NCI-H2107 treated with DMSO at 0.1 percent for 48 hours (cell line): ENCODE results near the gene PRRG2.
"Not testable (repeated sequence)": the region's sequence is repeated elsewhere in the genome, so short reads cannot be mapped to it uniquely, and the experiment has no call there.

ENCODE experiments used
- DNase-seq: peaks from one replicate; lab custom pipeline; 2025; ENCODE audit not compliant: unreplicated experiment; lab: John Stamatoyannopoulos, UW

Gene PRRG2

GRCh38 chr19:49599378-49600295 is 18.5 kb downstream of the PRRG2 start:
- no peak for DNase-seq

GRCh38 chr19:49601482-49602038 is 20.4 kb downstream of the PRRG2 start:
- DNase-seq, result no peak

GRCh38 chr19:49602806-49603205 is 21.7 kb downstream of the PRRG2 start:
- no peak for DNase-seq

GRCh38 chr19:49605605-49606004 is 24.5 kb downstream of the PRRG2 start:
- DNase-seq, result no peak

- DNase-seq, result no peak
Measured at GRCh38 chr19:49609499-49610092, 28.5 kb downstream of the PRRG2 start.

- DNase-seq, result peak; percentile 11
Measured at GRCh38 chr19:49613374-49613773, 32.3 kb downstream of the PRRG2 start.

GRCh38 chr19:49614096-49614833 is 33.1 kb downstream of the PRRG2 start:
- DNase-seq, result no peak

GRCh38 chr19:49615861-49616260 is 34.7 kb downstream of the PRRG2 start:
- no peak for DNase-seq

GRCh38 chr19:49616532-49616931 is 35.4 kb downstream of the PRRG2 start:
- no peak for DNase-seq

- no peak for DNase-seq
Measured at GRCh38 chr19:49616945-49617344, 35.8 kb downstream of the PRRG2 start.

- not testable (repeated sequence) for DNase-seq
Measured at GRCh38 chr19:49617860-49618259, 36.7 kb downstream of the PRRG2 start.

GRCh38 chr19:49624967-49625910 is 44.1 kb downstream of the PRRG2 start:
- no peak for DNase-seq

- DNase-seq, result no peak
Measured at GRCh38 chr19:49626226-49626625, 45.1 kb downstream of the PRRG2 start.

- DNase-seq, result no peak
Measured at GRCh38 chr19:49629659-49630058, 48.5 kb downstream of the PRRG2 start.

- no peak for DNase-seq
Measured at GRCh38 chr19:49631014-49631588, 50.0 kb downstream of the PRRG2 start.

- DNase-seq, result no peak
Measured at GRCh38 chr19:49631610-49632192, 50.6 kb downstream of the PRRG2 start.

- DNase-seq, result no peak
Measured at GRCh38 chr19:49632576-49632975, 51.5 kb downstream of the PRRG2 start.

GRCh38 chr19:49633273-49633672 is 52.2 kb downstream of the PRRG2 start:
- DNase-seq, result not testable (repeated sequence)

GRCh38 chr19:49635530-49636232 is 54.6 kb downstream of the PRRG2 start:
- DNase-seq, result no peak
